ENCODE data around the gene GLIS1.

The GLIS1 gene

GRCh38 chr1:53685272-53686051 lies 53.5 kb downstream of the GLIS1 start:
- no peak overlapping the region for H3K4me2 ChIP-seq (ENCODE audit: low read depth, low read length)
- H3K79me2 ChIP-seq (ENCODE audit: low read length): no peaks in the 10 kb centered on the region
- H4K20me1 ChIP-seq (ENCODE audit: insufficient read depth, low read length): no peaks in the 10 kb centered on the region
- no peak overlapping the region for H2AFZ ChIP-seq (ENCODE audit: low read length)
- H3K27me3 ChIP-seq (replicated peaks; ENCODE audit: insufficient read depth, low read length): no peaks in the 10 kb centered on the region
- H3K4me3 ChIP-seq (ENCODE audit: low read length): no peak overlapping the region
- no peaks in the 10 kb centered on the region; the same call in 1 of the 2 replicates for H3F3A ChIP-seq (ENCODE audit: insufficient read depth, low read length)
- H3K27ac ChIP-seq (ENCODE audit: low read length): no peak overlapping the region
- peaks cover 14% of the 10 kb centered on the region; the same call in 1 of the 2 replicates for H3K4me1 ChIP-seq (ENCODE audit: low read length)
- H3K9me2 ChIP-seq (replicated peaks; ENCODE audit: insufficient read depth, low read length): no peaks in the 10 kb centered on the region
- no peaks in the 10 kb centered on the region for H3K36me3 ChIP-seq (replicated peaks; ENCODE audit: insufficient read depth, low read length)
- DNase-seq: no peak
- H3K9ac ChIP-seq (ENCODE audit: low read length): no peak overlapping the region
- H3K9me3 ChIP-seq (replicated peaks; ENCODE audit: insufficient read depth, low read length): no peaks in the 10 kb centered on the region
- TF ChIP-seq CTCF (IDR thresholded peaks at IDR 0.05; ENCODE audit: low read length): no peak
- TF ChIP-seq EZH2phosphoT487 (IDR thresholded peaks at IDR 0.05; ENCODE audit: low read length): no peak
- no peak for TF ChIP-seq EZH2 (optimal IDR thresholded peaks at IDR 0.05; ENCODE audit: low read depth, low read length)

GRCh38 chr1:53684741-53685140 lies 54.2 kb downstream of the GLIS1 start:
- H3F3A ChIP-seq (ENCODE audit: insufficient read depth, low read length): no peaks in the 10 kb centered on the region; the same call in 1 of the 2 replicates
- no peak overlapping the region for H3K4me2 ChIP-seq (ENCODE audit: low read depth, low read length)
- H3K27me3 ChIP-seq (replicated peaks; ENCODE audit: insufficient read depth, low read length): no peaks in the 10 kb centered on the region
- H3K9me3 ChIP-seq (replicated peaks; ENCODE audit: insufficient read depth, low read length): no peaks in the 10 kb centered on the region
- no peak overlapping the region for H2AFZ ChIP-seq (ENCODE audit: low read length)
- H4K20me1 ChIP-seq (ENCODE audit: insufficient read depth, low read length): no peaks in the 10 kb centered on the region
- H3K27ac ChIP-seq (ENCODE audit: low read length): no peak overlapping the region
- H3K9me2 ChIP-seq (replicated peaks; ENCODE audit: insufficient read depth, low read length): no peaks in the 10 kb centered on the region
- DNase-seq: no peak
- no peak overlapping the region for H3K4me3 ChIP-seq (ENCODE audit: low read length)
- no peaks in the 10 kb centered on the region for H3K79me2 ChIP-seq (ENCODE audit: low read length)
- no peak overlapping the region for H3K9ac ChIP-seq (ENCODE audit: low read length)
- no peak for TF ChIP-seq EZH2 (optimal IDR thresholded peaks at IDR 0.05; ENCODE audit: low read depth, low read length)
- TF ChIP-seq EZH2phosphoT487 (IDR thresholded peaks at IDR 0.05; ENCODE audit: low read length): no peak
- no peak for TF ChIP-seq CTCF (IDR thresholded peaks at IDR 0.05; ENCODE audit: low read length)
- no peaks in the 10 kb centered on the region for H3K36me3 ChIP-seq (replicated peaks; ENCODE audit: insufficient read depth, low read length)
- peaks cover 21% of the 10 kb centered on the region for H3K4me1 ChIP-seq (ENCODE audit: low read length)

- Histone ChIP-seq H3K27me3 (replicated peaks; ENCODE audit: insufficient read depth, low read length) (no peaks in the 10 kb centered on the region), H3K9me2 (replicated peaks; ENCODE audit: insufficient read depth, low read length) (no peaks in the 10 kb centered on the region), H3K4me3 (ENCODE audit: low read length) (no peak overlapping the region), H3K27ac (ENCODE audit: low read length) (no peak overlapping the region), H3F3A (ENCODE audit: insufficient read depth, low read length) (peaks cover 4% of the 10 kb centered on the region), H3K9me3 (replicated peaks; ENCODE audit: insufficient read depth, low read length) (no peaks in the 10 kb centered on the region), H3K79me2 (ENCODE audit: low read length) (no peaks in the 10 kb centered on the region), H3K36me3 (replicated peaks; ENCODE audit: insufficient read depth, low read length) (no peaks in the 10 kb centered on the region), H3K4me2 (ENCODE audit: low read depth, low read length) (no peak overlapping the region), H4K20me1 (ENCODE audit: insufficient read depth, low read length) (no peaks in the 10 kb centered on the region), H3K9ac (ENCODE audit: low read length) (no peak overlapping the region), H3K4me1 (ENCODE audit: low read length) (peaks cover 27% of the 10 kb centered on the region), H2AFZ (ENCODE audit: low read length) (no peak overlapping the region)
- DNase-seq: no peak
- TF ChIP-seq EZH2 (optimal IDR thresholded peaks at IDR 0.05; ENCODE audit: low read depth, low read length): no peak
- TF ChIP-seq EZH2phosphoT487 (IDR thresholded peaks at IDR 0.05; ENCODE audit: low read length): no peak
- no peak for TF ChIP-seq CTCF (IDR thresholded peaks at IDR 0.05; ENCODE audit: low read length)
Observed at GRCh38 chr1:53683986-53684740, 54.8 kb downstream of the GLIS1 start.
